GM19395 (cell line): Measurements from ENCODE around the gene PARVB.

Experiments used
- ATAC-seq: cut with Tn5 transposase; IDR thresholded peaks from one replicate; pipeline ENCODE4 v1.9.1; 2021; ENCODE audit warnings: mild to moderate bottlenecking, moderate library complexity; ENCODE audit not compliant: unreplicated experiment

Gene PARVB

GRCh38 chr22:44179989-44180705 is 156.0 kb downstream of the PARVB start:
- no peak for ATAC-seq

DNA sequence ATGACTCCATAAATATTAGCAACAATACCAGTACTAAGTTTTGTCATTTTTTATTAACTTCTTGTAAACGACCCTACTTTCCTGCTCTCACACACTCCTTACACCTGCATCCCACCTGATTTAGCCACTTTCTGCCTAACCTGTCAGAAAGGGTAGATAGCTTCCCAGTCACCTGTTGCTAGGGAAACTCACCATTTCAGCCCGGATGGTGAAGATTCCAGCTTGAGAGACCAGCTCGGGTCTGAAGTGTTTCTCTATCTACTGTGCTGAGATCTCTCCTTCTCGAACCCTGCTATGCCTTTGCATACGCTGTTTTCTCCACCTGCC is 156.6 kb downstream of the PARVB start, which contains the start of gene PARVG:
Gene PARVG (plus strand): TSS at position 220 of the 327 bp plus-strand sequence. CDS start 2,405 bp downstream, outside the sequence.
- ATAC-seq, result peak; percentile 57

DNA sequence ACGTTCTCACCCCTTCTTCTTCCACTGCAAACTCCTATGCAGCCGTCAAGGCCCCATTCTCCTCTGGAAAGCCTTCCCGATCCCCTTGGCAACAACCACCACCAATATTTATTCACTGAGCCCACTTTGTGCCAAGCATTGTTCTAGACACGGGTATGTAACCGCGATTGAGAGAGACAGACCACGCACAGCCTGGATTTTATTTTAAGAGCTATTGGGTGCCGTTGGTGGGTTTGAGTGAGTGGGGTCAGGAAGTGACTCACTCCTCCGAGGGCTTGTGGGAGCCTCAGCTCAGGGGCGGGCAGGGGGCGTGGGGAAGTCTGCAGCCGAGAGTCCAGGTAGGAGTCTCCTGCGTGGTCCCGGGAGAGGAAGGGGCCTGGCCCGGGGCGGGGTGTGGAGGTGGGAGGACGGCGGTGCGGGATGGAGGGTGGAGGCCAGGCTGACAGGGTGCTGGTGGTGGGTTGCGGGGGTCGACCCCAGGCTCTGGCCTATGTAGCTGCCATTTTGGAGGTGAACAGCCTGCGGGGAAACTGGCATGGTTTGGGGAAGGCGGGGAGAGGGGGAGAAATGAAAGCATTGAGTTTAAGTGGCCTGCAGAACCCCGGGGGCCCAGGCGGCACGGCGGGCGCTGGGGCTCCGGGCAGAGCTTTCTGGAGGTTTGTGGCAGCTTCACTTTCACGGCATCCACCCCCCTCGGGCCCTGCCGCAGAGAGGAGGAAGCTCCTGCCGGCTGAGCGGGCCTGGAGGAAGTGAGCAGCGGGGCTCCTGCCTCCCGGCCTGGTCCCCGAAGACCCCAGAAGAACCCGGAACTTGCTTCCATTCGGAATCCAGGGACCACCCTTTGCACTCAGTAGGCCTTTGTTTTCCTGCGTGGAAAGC is 157.2 kb downstream of the PARVB start:
- peak; percentile 50 for ATAC-seq

- ATAC-seq, result peak; percentile 28
Observed at GRCh38 chr22:44181912-44182587, 157.9 kb downstream of the PARVB start.

GRCh38 chr22:44182588-44183286 is 158.6 kb downstream of the PARVB start:
- ATAC-seq, result no peak

DNA sequence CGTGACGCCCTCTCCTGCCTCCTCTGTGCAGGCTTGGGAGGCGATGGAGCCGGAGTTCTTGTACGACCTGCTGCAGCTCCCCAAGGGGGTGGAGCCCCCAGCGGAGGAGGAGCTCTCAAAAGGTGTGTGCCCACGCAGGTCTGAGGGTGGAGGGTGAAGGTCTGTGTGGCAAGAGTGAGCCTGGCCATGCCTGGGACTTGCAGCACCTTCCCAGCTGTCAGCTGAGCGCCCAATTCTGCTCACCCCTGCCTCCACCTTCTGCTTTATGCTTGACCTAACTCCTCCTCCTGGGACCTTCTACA is 159.1 kb downstream of the PARVB start:
- ATAC-seq, result no peak

DNA sequence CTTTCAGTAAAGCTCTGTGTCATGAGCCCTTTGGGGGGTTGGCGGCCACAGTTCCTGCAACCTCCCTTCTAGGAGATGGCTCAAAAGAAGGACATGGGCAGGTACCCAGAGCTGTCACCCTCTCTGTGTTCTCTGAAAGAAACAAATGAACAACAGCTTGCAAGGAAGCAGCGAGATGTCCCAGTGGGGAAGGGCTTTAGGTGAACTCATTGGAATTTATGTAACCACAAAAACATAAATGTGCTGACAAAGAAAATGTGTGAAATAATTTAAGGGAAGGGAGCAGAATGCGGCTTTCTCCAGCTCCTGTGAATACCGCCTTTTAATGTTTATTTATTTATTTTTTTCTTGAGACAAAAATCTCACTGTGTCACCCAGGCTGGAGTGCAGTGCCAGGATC is 159.9 kb downstream of the PARVB start:
- ATAC-seq, result no peak

DNA sequence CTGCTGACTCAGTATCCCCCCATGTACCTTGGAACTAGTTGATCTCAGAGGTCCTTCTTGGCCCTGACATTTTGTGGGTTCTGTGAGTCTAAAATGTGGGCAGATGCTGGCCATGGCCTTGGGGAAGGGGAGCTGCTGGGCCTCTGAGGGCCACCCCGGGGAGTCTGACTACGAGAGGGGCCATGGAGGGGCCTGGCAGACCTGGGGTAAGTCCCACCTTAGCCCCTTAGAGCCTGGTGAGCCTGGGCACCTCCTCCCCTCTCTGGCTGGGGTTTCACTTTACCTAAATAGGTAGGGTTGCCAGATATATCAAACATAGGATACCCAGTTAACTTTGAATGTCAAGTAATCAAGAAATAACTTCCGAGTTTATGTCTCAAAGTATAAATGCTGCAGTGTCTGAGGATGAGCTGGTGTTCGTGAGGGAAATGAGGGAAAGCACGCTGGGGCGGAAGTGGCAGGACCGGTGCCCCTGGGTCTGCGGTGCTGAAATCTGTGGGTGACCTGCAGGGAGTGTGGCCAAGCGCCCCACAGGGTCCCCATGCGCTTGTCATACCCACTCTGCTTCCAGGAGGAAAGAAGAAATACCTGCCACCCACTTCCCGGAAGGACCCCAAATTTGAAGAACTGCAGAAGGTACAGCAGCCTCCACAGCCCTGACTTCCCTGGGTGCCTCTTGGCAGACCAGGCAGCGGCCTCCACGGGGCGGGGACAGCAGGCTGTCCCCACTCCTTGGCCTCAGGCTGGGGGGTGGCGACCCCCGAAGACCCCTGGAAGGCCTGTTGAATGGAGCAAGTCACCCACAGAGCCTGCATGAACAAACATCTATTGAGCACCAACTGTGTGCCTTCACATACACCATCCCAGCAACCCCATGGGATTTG is 161.4 kb downstream of the PARVB start:
- ATAC-seq, result no peak

DNA sequence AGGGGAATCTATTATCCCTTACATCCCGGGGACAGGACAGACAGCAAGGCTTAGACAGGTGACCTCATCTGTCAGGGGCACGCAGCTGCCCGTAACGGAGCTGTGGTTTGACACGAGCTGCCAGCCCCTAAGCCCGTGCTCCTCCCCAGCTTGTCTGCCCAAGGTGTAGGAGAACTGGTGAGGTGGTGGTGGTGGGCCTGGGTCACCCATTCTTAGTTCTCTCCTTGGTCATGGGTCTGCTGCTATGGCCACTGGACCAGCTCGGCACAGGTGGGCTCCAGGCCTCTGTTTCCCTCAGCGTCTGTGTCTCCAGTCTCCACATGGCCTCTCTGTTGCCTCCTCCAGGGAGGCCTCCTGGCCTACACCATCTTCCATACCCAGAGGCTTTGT is 162.0 kb downstream of the PARVB start:
- no peak for ATAC-seq

- ATAC-seq, result no peak
Observed at GRCh38 chr22:44186737-44187136, 162.6 kb downstream of the PARVB start.

GRCh38 chr22:44187652-44188230 is 163.6 kb downstream of the PARVB start:
- no peak for ATAC-seq

DNA sequence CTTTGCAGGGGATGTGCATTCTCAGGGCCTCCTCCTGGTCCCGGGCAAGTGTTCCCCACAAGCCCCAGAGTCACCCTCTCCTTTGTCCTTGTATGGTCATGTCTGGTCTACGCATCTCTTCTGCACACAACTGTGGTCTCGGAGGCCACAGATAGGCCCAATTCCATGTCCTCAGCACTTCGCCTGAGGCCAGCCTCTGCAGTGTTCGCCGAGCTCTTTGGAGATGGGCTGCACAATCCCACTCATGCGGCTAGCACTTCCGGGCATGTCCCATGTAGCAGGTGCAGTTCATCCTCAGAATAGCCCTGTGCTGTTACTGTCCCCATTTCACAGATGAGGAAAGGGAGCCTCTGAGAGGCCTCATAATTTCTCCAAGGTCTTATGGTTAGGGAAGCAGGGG is 164.2 kb downstream of the PARVB start:
- ATAC-seq, result no peak

DNA sequence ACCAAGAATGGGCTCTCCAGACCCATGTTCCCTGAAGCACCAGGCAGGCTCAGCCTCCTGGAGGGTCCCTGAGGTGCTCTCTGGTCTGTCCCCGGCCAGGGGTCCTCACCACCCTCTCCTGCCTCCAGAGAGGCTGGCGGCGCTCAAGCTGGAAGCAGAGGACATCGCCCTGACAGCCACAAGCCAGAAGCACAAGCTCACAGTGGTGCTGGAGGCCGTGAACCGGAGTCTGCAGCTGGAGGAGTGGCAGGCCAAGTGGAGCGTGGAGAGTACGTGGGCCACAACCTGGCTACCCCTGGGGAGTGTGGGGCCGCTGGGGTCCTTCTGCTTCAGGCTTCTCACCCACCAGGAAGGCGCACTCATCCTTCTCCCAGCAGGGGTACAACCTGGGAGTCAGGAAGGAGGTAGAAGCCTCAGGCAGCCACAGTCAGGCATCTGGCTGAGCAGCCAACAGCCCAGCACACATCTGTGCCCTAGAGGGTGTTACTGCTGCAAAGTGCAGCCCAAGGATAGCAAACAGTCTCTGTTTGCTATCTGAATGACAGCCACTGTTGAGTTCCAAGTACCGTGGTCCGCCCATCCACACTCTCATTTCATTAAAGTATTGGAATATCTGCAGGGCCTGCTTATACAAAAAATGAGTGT is 165.0 kb downstream of the PARVB start:
- no peak for ATAC-seq

DNA sequence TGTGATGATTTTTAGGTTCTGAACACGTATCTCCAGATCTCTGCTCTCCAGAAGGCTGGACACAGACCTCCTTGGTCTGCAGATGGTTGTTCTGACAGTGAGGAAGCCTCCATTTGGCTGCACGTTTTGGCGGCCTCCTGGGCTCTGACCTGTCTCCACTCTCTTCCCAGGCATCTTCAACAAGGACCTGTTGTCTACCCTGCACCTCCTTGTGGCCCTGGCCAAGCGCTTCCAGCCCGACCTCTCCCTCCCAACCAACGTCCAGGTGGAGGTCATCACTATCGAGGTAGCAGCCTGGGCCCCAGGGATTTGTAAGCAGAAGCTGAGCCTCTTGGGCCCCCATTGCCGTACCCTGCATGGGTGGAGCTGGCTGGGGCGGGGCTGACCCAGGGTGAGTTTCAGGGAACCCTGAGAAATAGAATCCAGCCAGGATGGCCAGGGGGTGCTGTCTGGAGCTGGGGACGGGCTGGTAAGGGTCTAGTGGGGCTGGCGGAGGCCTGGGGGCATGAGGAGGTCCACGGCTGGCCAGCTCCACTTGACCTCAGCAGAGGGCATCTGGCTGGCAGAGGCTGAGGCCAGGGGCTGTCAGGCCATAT is 166.4 kb downstream of the PARVB start:
- ATAC-seq, result no peak

- ATAC-seq, result no peak
Observed at GRCh38 chr22:44191036-44191454, 166.9 kb downstream of the PARVB start.

DNA sequence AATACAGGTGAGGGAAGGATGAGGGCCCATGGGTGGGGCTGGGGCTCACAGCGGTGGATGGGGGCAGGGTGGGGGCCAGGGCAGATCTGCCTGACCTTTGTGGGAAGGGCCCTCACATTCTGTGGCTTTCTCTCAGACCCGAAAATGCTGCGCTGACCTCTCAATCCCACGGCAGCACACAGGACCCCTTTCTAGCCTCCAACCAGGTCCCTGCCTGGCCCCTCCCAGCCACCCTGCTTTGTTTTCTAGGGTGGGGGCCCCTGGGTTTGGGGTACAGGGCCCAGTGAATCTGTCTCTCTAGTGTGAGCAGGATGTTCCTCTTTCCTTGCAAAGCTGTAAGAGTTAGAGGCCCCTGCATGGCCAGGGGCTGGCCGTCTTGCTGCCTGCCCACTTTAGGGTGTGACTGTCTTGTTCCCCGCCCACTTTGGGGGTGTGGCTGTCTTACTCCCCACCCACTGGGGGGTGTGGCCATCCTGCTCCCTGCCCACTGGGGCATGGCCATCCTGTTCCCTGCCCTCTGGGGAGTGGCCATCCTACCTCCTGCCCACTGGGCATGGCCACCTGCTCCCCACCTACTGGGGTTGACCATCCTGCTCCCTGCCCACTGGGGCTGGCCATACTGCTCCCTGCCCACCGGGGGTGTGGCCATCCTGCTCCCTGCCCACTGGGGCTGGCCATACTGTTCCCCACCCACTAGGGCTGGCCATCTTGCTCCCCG is 168.2 kb downstream of the PARVB start:
- no peak for ATAC-seq

- ATAC-seq, result no peak
Observed at GRCh38 chr22:44192816-44193534, 168.9 kb downstream of the PARVB start.

DNA sequence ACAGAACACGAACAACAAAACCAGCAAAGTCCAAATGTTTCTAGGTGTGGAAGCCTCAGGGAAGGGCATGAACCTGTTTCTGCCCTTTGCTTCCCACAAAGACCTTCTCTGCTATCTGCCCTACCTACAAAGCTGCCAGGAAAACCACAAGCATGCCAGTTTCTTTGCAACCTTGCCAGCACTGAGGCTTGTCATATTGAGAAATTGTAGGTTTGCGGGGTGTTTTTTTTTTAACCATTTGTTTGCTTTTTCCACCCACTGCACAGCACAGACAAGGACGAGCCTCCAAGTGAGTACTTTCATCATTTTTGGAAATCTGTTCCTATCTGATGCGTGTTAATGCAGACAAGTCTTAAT is 169.4 kb downstream of the PARVB start:
- ATAC-seq, result no peak
